Karpas-422 (cell line): ENCODE measurements around the gene GPC6. TPM values are rescaled to one million over a fixed set of nuclear protein-coding genes. Genes with fewer than 3 reads are reported as not detected.

Experiments
- DNase-seq: peaks from one replicate; pipeline ENCODE4 v3.0.0-alpha.2; 2015
- H2AFZ ChIP-seq: fragments of 200-600 bp; sonication (generic); 2 replicates; pipeline ENCODE4 v1.6.1; 2014; ENCODE audit warnings: antibody characterized with exemption, low read length, mixed read lengths
- H3K27ac ChIP-seq: fragments of 200-600 bp; sonication (generic); 2 replicates; pipeline ENCODE4 v1.5.1; 2014; ENCODE audit warnings: mild to moderate bottlenecking, low read length, moderate library complexity
- H3K27me3 ChIP-seq: fragments of 200-600 bp; sonication (generic); 2 replicates; pipeline ENCODE4 v1.6.1; 2014; ENCODE audit warnings: low read length, mixed read lengths
- H3K36me3 ChIP-seq: fragments of 200-600 bp; sonication (generic); 2 replicates; pipeline ENCODE4 v1.6.1; 2014; ENCODE audit warnings: low read length, mixed read lengths; ENCODE audit not compliant: insufficient read depth
- H3K4me1 ChIP-seq: fragments of 200-600 bp; sonication (generic); 2 replicates; pipeline ENCODE4 v1.6.1; 2014; ENCODE audit warnings: mild to moderate bottlenecking, low read length, mixed read lengths
- H3K4me2 ChIP-seq: fragments of 200-600 bp; sonication (generic); 2 replicates; pipeline ENCODE4 v1.6.1; 2014; ENCODE audit warnings: low read length, low read depth, mild to moderate bottlenecking; ENCODE audit not compliant: poor library complexity, severe bottlenecking
- H3K4me3 ChIP-seq: fragments of 200-600 bp; sonication (generic); 2 replicates; pipeline ENCODE4 v1.5.1; 2014; ENCODE audit warnings: mild to moderate bottlenecking, antibody characterized with exemption, low read length, mixed read lengths
- H3K79me2 ChIP-seq: fragments of 200-600 bp; sonication (generic); 2 replicates; pipeline ENCODE4 v1.6.1; 2014; ENCODE audit warnings: mild to moderate bottlenecking, low read length, mixed read lengths
- H3K9ac ChIP-seq: fragments of 200-600 bp; sonication (generic); 2 replicates; pipeline ENCODE4 v1.6.0; 2014; ENCODE audit warnings: low read length
- H3K9me2 ChIP-seq: fragments of 200-600 bp; sonication (generic), shearing (Covaris generic); replicated peaks from 2 replicates; pipeline ENCODE4 v1.6.0; 2014; ENCODE audit warnings: mild to moderate bottlenecking, low read length, moderate library complexity; ENCODE audit not compliant: insufficient read depth
- H3K9me3 ChIP-seq: fragments of 300-700, 200-600 bp; sonication (generic); 2 replicates; pipeline ENCODE4 v1.6.1; 2014; ENCODE audit warnings: low read length, mixed read lengths
- H4K20me1 ChIP-seq: fragments of 200-600 bp; sonication (generic); 2 replicates; pipeline ENCODE4 v1.6.1; 2014; ENCODE audit warnings: mild to moderate bottlenecking, antibody characterized with exemption, low read length, low read depth; ENCODE audit not compliant: insufficient read depth
- total RNA-seq: library from RNA; depleted of rRNA; stranded (reverse); fragments of >200 nt; shearing (Covaris generic); gene quantifications from 2 replicates; pipeline ENCODE4 v1.2.3, GENCODE V29; 2014; ENCODE audit warnings: low replicate concordance

The GPC6 gene
- total RNA-seq, 1 experiment from 2014 or later = not detected

DNA sequence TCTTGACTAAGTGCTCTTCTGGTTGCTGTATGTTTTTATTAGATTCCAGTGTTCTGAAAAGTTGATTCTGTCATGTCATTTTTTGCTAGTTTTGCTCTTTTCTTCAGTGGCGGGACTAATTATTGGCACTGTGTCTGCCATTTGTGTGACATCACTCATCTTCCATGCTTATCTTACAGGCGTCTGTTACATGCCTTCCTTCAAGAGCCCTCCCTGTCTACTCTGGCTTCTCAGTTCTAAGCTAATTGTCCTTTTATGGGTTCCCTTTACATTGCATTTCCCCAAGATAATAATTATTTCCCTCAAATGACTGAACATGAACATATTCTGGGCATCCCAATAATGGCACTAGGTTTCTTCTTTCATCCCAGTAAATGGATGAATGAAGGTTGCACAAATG, 793.8 kb downstream of the GPC6 start:
- H3K27me3 ChIP-seq = no peaks in the 10 kb centered on the region
- H3K4me3 ChIP-seq = no peak overlapping the region
- no peak overlapping the region for H2AFZ ChIP-seq
- H3K9ac ChIP-seq = no peak overlapping the region
- no peaks in the 10 kb centered on the region for H3K4me1 ChIP-seq
- no peak for DNase-seq
- no peaks in the 10 kb centered on the region for H3K9me2 ChIP-seq
- no peaks in the 10 kb centered on the region for H4K20me1 ChIP-seq
- no peak overlapping the region for H3K4me2 ChIP-seq
- H3K36me3 ChIP-seq = no peaks in the 10 kb centered on the region
- H3K27ac ChIP-seq = no peak overlapping the region
- no peaks in the 10 kb centered on the region for H3K79me2 ChIP-seq
- peaks cover 19% of the 10 kb centered on the region for H3K9me3 ChIP-seq

GRCh38 chr13:94020833-94021232, 794.2 kb downstream of the GPC6 start:
- Histone ChIP-seq H3K4me1 (no peaks in the 10 kb centered on the region), H3K4me2 (no peak overlapping the region), H3K27me3 (no peaks in the 10 kb centered on the region), H3K4me3 (no peak overlapping the region), H3K9ac (no peak overlapping the region), H2AFZ (no peak overlapping the region), H3K9me3 (peaks cover 19% of the 10 kb centered on the region), H3K9me2 (no peaks in the 10 kb centered on the region), H3K36me3 (no peaks in the 10 kb centered on the region), H4K20me1 (no peaks in the 10 kb centered on the region), H3K27ac (no peak overlapping the region), H3K79me2 (no peaks in the 10 kb centered on the region)
- no peak for DNase-seq

DNA sequence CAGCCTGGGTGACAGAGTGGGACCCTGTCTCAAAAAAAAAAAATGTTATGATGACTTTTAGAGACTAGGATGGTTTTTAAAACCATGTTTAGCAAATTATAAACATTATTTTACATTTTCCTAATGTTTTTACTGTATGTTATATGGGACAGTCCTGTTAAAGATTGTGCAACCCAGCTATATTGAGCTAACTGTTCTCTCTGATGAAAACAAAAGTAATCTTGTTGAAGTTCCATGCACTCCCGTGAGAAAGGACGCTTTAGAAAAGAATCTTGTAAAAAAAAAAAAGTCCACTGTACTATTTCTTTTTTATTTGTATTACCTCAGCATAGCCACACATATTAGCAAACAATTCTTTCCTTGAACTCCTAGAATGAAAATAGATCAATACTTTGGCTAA, 801.6 kb downstream of the GPC6 start:
- no peaks in the 10 kb centered on the region for H4K20me1 ChIP-seq
- H3K4me3 ChIP-seq = no peak overlapping the region
- DNase-seq = no peak

GRCh38 chr13:94028650-94029049, 802.0 kb downstream of the GPC6 start:
- DNase-seq = no peak
- no peaks in the 10 kb centered on the region for H3K36me3 ChIP-seq
- H3K9me3 ChIP-seq = peaks cover 7% of the 10 kb centered on the region

More for the DNA sequence above, 801.6 kb downstream of the GPC6 start:
- Histone ChIP-seq H3K4me2 (no peak overlapping the region), H3K79me2 (no peaks in the 10 kb centered on the region), H3K9me2 (no peaks in the 10 kb centered on the region), H3K27ac (no peak overlapping the region), H3K27me3 (no peaks in the 10 kb centered on the region), H3K4me1 (no peaks in the 10 kb centered on the region), H3K9ac (no peak overlapping the region), H3K9me3 (peaks cover 11% of the 10 kb centered on the region), H3K36me3 (no peaks in the 10 kb centered on the region), H2AFZ (no peak overlapping the region)

GRCh38 chr13:94030415-94031119, 804.0 kb downstream of the GPC6 start:
- no peak for DNase-seq
- H4K20me1 ChIP-seq = no peaks in the 10 kb centered on the region
- no peaks in the 10 kb centered on the region for H3K9me2 ChIP-seq
- no peaks in the 10 kb centered on the region for H3K4me1 ChIP-seq
- H3K79me2 ChIP-seq = no peaks in the 10 kb centered on the region
- no peaks in the 10 kb centered on the region for H3K36me3 ChIP-seq
- peaks cover 5% of the 10 kb centered on the region; the same call in 1 of the 2 replicates for H3K9me3 ChIP-seq
- no peak overlapping the region for H2AFZ ChIP-seq
- no peak overlapping the region for H3K4me3 ChIP-seq
- no peak overlapping the region for H3K9ac ChIP-seq
- no peak overlapping the region for H3K27ac ChIP-seq
- no peak overlapping the region for H3K4me2 ChIP-seq
- H3K27me3 ChIP-seq = no peaks in the 10 kb centered on the region

More at GRCh38 chr13:94028650-94029049, 802.0 kb downstream of the GPC6 start:
- Histone ChIP-seq H3K4me1 (no peaks in the 10 kb centered on the region), H4K20me1 (no peaks in the 10 kb centered on the region), H3K4me2 (no peak overlapping the region), H3K9me2 (no peaks in the 10 kb centered on the region), H3K4me3 (no peak overlapping the region), H3K9ac (no peak overlapping the region), H2AFZ (no peak overlapping the region), H3K79me2 (no peaks in the 10 kb centered on the region), H3K27me3 (no peaks in the 10 kb centered on the region), H3K27ac (no peak overlapping the region)

GRCh38 chr13:94031609-94032008, 805.0 kb downstream of the GPC6 start:
- Histone ChIP-seq H3K4me3 (no peak overlapping the region), H2AFZ (no peak overlapping the region), H3K36me3 (no peaks in the 10 kb centered on the region), H3K4me2 (no peak overlapping the region), H4K20me1 (no peaks in the 10 kb centered on the region), H3K9me2 (0 out of 2 replicates have a peak, but pooled peaks cover 3% of the 10 kb centered on the region), H3K4me1 (no peaks in the 10 kb centered on the region), H3K27me3 (no peaks in the 10 kb centered on the region), H3K79me2 (no peaks in the 10 kb centered on the region), H3K27ac (no peak overlapping the region), H3K9ac (no peak overlapping the region), H3K9me3 (no peaks in the 10 kb centered on the region; the same call in 1 of the 2 replicates)
- no peak for DNase-seq

GRCh38 chr13:94033098-94033497, 806.5 kb downstream of the GPC6 start:
- no peaks in the 10 kb centered on the region for H4K20me1 ChIP-seq
- no peaks in the 10 kb centered on the region for H3K27me3 ChIP-seq
- H3K9me2 ChIP-seq = 0 out of 2 replicates have a peak, but pooled peaks cover 3% of the 10 kb centered on the region
- DNase-seq = no peak
- no peaks in the 10 kb centered on the region for H3K79me2 ChIP-seq
- H3K36me3 ChIP-seq = no peaks in the 10 kb centered on the region
- no peak overlapping the region for H3K9ac ChIP-seq
- H3K4me2 ChIP-seq = no peak overlapping the region
- H3K4me3 ChIP-seq = no peak overlapping the region
- no peaks in the 10 kb centered on the region for H3K4me1 ChIP-seq
- no peak overlapping the region for H2AFZ ChIP-seq
- H3K9me3 ChIP-seq = no peaks in the 10 kb centered on the region; the same call in 1 of the 2 replicates
- H3K27ac ChIP-seq = no peak overlapping the region

DNA sequence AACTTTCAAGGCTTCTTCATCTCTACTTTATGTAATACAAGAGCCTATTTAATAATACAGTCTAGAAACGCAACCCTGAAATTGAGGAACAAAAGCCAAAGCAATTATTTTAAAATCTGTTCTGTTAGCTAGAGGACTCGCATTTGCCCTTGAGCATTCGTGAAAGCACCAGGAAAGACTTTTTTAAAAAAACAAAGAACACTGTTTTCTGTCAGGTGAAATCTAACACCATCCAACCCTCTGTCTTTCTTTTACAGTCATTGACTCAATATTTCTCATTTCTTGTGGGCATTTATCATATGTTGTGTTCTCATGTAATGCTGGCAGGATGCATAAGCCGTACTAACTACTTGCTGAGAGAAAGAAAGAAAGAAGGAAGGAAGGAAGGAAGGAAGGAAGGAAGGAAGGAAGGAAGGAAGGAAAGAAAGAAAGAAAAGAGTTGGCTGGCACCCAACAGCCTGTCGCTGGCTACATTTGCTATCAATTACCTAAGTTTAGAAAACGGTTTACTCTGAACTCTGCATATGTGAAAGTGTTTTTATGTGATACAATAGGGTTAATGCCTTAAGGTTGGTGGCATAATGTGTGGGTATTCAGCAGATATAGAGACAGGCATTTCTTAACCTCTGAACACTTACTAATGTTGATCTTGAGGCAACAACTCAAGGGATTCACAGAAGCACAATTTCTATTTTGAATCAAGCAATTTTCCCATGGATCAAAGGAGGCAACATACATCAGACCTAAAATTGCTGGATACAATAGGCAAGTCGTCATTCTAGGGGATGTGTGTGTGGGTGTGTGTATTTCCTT, 807.4 kb downstream of the GPC6 start:
- Histone ChIP-seq H3K79me2 (no peaks in the 10 kb centered on the region), H3K9me3 (no peaks in the 10 kb centered on the region; the same call in 1 of the 2 replicates), H3K9ac (no peak overlapping the region), H3K9me2 (0 out of 2 replicates have a peak, but pooled peaks cover 3% of the 10 kb centered on the region), H3K4me1 (no peaks in the 10 kb centered on the region), H4K20me1 (no peaks in the 10 kb centered on the region), H3K27me3 (no peaks in the 10 kb centered on the region), H2AFZ (no peak overlapping the region), H3K4me3 (no peak overlapping the region), H3K4me2 (no peak overlapping the region), H3K36me3 (no peaks in the 10 kb centered on the region), H3K27ac (no peak overlapping the region)
- no peak for DNase-seq
